ENCODE results near the gene ARRDC3. TPM values are rescaled to one million over a fixed set of nuclear protein-coding genes. Genes with fewer than 3 reads are reported as not detected.

ARRDC3 gene
- total and polyA plus RNA-seq, 2 of the 8 experiments (the other 6 are each of a cell fraction or from before 2014, with no cell fraction given): 2.9 to 5.7 TPM

DNA sequence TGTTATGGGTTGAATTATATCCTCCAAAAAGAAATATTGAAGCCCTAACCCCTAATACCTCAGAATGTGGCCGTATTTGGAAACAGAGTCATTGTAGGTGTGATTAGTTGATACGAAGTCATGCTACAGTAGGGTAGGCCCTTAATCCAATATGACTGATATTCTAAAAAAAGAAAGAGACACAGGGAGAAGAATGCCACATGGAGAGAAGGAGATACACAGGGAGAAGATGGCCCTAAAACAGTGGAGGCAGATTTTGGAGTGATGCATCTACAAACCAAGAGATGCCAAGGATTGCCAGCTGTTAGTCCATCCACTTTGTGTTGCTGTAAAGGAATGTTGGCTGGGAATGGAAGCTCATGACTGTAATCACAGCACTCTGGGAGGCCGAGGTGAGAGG lies 21.3 kb downstream of the ARRDC3 start (continued):
- no peak for TF ChIP-seq TBP (IDR thresholded peaks at IDR 0.05; ENCODE audit: low read depth, low read length)
- TF ChIP-seq JUN (IDR thresholded peaks at IDR 0.05; ENCODE audit: low read depth, low read length): no peak
